NCI-H1930 (cell line): ENCODE data around the gene STARD4.
A peak's percentile ranks its signal among the peaks of the same experiment; 100 is the strongest.

Experiments used
- DNase-seq, 2 experiments: peaks; one replicate each; lab custom pipeline; 2025; lab: John Stamatoyannopoulos, UW

STARD4 gene

GRCh38 chr5:111512375-111513130 is at the start of gene STARD4:
TSS of gene STARD4 (minus strand) at chr5:111512535. CDS start at chr5:111507433, 5,102 bp downstream.
- DNase-seq = peak; percentile 71 to 82

GRCh38 chr5:111559680-111560079 is 47.3 kb upstream of the STARD4 start:
- no peak for DNase-seq

- no peak for DNase-seq
These were observed 45.4 kb upstream of the STARD4 start for GRCh38 chr5:111557686-111558085.

- DNase-seq = no peak
These were observed 44.8 kb upstream of the STARD4 start for GRCh38 chr5:111557111-111557510.

GRCh38 chr5:111556501-111556900 is 44.2 kb upstream of the STARD4 start:
- DNase-seq = no peak

- no peak for DNase-seq
These were observed 43.4 kb upstream of the STARD4 start for GRCh38 chr5:111555760-111556159.

GRCh38 chr5:111553868-111554267 is 41.5 kb upstream of the STARD4 start:
- DNase-seq = no peak

GRCh38 chr5:111552896-111553295 is 40.6 kb upstream of the STARD4 start:
- no peak for DNase-seq

GRCh38 chr5:111552492-111552891 is 40.2 kb upstream of the STARD4 start:
- no peak for DNase-seq

GRCh38 chr5:111551569-111552275 is 39.4 kb upstream of the STARD4 start:
- no peak for DNase-seq

GRCh38 chr5:111551161-111551560 is 38.8 kb upstream of the STARD4 start:
- DNase-seq = no peak

- peak; percentile 43 to 44 for DNase-seq
These were observed 38.1 kb upstream of the STARD4 start for GRCh38 chr5:111550282-111551020.

GRCh38 chr5:111548992-111549649 is 36.8 kb upstream of the STARD4 start:
- no peak for DNase-seq

- DNase-seq = no peak
These were observed 36.1 kb upstream of the STARD4 start for GRCh38 chr5:111548348-111548950.

GRCh38 chr5:111545031-111545430 is 32.7 kb upstream of the STARD4 start:
- no peak for DNase-seq

- no peak for DNase-seq
These were observed 25.0 kb upstream of the STARD4 start for GRCh38 chr5:111537141-111538024.

- DNase-seq = no peak
These were observed 23.7 kb upstream of the STARD4 start for GRCh38 chr5:111535879-111536549.

- DNase-seq = no peak
These were observed 20.7 kb upstream of the STARD4 start for GRCh38 chr5:111532886-111533582.

GRCh38 chr5:111530298-111530740 is 18.0 kb upstream of the STARD4 start:
- DNase-seq = no peak
